ENCODE data around the gene ANKRD65.

- no peak for TF ChIP-seq CTCF (IDR thresholded peaks at IDR 0.05)
- no peak for TF ChIP-seq EZH2phosphoT487 (IDR thresholded peaks at IDR 0.05)
Observed at GRCh38 chr1:1460540-1461130, 39.6 kb upstream of the ANKRD65 start.

All from neural progenitor cell (in vitro differentiated cells).